Measurements from ENCODE around the gene ZFPM1.
"Not testable (repeated sequence)": the region's sequence is repeated elsewhere in the genome, so short reads cannot be mapped to it uniquely, and the experiment has no call there.

ZFPM1 gene

DNA sequence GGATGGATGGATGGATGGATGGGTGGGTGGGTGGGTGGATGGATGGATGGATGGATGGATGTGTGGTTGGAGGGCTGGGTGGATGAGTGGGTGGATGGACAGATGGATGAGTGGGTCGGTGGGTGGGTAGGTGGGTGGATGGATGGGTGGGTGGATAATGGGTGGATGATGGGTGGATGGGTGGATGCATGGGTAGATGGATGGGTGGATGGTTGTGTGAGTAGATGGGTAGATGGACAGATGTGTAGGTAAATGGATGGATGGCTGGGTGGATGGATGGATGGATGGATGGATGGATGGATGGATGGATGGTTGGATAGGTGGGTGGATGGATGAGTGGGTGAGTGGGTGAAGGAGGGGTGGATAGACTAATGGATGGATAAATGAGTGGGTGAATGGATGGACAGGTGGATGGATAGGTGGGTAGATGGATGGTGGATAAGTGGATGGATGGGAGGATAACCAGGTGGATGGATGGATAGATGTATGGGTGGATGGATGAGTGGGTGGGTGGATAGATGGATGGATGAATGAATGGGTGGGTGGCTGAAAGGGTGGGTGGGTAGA, 64.2 kb downstream of the ZFPM1 start:
- DNase-seq, result not testable (repeated sequence)

DNA sequence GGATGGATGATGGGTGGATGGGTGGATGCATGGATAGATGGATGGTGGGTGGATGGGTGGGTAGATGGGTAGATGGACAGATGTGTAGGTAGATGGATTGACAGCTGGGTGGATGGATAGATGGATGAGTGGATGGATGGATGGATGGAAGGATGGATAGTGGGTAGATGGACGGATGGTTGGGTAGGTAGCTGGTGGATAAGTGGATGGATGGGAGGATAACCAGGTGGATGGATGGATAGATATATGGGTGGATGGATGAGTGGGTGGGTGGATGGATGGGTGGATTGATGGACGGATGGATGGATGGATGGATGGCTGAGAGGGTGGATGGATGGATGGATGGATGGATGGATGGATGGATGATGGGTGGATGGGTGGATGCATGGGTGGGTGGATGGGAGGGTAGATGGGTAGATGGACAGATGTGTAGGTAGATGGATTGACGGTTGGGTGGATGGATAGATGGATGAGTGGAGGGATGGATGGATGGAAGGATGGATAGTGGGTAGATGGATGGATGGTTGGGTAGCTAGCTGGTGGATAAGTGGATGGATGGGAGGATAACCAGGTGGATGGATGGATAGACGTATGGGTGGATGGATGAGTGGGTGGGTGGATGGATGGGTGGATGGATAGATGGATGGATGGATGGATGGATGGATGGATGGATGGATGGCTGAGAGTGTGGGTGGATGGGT, 65.5 kb downstream of the ZFPM1 start:
- not testable (repeated sequence) for DNase-seq

DNA sequence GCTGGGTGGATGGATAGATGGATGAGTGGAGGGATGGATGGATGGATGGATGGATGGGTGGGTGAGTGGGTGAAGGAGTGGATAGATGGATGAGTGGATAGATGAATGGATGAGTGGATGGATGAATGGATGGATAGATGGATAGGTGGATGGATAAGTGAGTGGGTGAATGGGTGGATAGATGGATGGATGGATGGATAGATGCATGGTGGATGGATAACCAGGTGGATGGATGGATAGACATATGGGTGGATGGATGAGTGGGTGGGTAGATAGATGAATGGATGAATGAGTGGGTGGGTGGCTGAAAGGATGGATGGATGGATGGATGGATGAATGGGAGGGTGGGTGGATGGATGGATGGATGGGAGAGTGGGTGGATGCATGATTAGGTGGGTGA, 66.2 kb downstream of the ZFPM1 start:
- DNase-seq, result no peak

DNA sequence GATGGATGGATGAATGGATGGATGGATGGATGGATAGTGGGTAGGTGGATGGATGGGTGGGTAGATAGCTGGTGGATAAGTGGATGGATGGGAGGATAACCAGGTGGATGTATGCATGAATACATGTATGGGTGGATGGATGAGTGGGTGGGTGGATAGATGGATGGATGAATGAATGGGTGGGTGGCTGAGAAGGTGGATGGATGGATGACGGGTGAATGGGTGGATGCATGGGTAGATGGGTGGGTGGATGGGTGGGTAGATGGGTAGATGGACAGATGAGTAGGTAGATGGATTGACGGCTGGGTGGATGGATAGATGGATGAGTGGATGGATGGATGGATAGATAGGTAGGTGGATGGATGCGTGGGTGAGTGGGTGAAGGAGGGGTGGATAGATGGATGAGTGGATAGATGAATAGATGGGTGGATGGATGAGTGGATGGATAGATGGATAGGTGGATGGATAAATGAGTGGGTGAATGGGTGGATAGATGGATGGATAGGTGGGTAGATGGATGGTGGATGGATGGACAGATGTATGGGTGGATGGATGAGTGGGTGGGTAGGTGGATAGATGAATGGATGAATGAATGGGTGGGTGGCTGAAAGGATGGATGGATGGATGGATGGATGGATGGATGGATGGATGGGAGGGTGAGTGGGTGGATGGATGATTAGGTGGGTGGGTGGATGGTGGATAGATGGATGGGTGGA, 67.0 kb downstream of the ZFPM1 start:
- DNase-seq, result no peak

DNA sequence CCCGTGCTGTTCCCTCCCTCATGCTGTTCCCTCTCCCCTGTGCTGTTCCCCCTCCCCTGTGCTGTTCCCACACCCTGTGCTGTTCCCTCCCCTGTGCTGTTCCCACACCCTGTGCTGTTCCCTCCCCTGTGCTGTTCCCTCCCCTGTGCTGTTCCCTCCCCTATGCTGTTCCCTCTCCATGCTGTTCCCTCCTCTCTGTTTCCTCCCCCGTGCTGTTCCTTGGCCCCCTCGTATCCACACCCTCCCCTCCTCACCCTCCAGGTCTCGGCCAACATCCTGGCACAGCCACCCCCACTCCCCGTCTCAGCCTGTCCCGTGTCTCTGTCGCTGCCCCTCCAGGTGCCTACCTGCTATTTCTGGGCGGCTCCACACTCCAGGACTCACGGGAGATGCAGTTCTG, 68.6 kb downstream of the ZFPM1 start:
- DNase-seq, result no peak

DNA sequence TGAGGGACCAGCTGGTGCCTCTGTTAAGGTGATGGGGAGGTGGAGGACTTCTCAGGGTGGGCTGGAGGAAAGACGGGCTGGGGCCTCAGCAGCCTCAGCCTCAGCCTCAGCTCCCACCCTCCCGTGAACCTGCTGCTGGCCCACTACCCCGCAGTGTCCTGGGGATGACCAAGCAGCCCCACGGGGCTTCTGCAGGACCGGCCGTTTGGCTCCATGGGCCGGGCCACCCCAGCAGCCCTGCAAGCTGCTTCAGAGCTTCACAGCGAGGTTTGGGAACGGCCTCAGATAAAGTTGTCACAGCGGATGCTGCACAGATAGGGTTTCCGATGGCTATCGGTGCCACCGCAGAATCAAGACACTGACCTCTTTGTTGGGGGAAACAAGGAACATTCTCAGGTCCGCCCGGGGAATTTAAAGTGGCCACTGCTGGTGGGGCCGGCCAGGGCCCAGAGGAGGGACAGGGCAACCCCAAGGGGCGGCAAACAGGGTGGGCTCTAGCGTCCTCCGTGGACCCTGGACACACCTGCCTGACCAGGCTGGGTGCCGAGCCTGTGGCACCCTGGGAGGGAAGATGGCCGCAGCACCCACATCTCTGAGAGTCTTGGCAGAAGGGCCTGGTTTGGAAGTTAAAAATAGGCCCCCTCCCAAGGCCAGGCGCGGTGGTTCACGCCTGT, 69.3 kb downstream of the ZFPM1 start:
- no peak for DNase-seq

DNA sequence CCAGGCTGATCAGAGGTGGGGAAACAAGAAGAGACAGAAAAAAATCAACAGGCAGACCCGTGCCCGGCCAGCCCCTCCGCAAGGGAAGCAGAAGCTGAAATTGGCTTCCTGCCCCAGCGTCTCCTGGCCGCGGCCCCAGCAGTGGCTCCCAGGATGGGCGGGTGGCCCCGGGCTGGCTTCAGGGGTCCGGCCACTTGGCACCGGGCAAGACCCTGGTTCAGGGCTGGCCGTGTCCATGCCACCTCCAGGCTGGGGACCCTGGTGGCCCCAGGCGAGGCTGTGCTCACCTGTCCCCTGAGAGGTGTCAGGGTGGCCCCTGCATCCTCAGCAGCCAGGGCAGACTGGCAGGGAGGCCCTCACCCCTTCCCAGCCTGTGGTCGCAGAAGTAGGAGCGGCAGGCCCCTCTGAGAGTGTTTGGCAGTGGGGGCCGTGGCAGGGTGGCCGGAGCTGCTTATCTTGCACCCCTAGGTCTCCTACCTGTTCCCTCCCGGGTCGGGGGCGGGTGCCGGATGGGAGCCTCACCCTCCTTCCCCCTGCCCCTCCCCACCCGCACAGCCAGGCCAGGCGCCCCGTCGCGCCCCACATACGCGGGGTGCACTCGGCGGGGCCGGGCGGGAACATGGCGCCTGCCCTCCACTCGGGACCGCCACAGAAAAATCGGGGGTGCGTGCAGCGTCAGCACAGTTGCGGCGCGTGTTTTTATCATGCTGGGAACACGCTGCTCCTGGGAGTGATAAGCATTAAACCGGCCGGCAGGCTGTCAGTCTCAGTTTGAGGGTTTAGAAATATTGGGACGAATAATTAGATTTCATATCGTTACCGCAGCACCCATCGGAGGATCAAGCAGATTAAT, 70.5 kb downstream of the ZFPM1 start:
- no peak for DNase-seq

DNA sequence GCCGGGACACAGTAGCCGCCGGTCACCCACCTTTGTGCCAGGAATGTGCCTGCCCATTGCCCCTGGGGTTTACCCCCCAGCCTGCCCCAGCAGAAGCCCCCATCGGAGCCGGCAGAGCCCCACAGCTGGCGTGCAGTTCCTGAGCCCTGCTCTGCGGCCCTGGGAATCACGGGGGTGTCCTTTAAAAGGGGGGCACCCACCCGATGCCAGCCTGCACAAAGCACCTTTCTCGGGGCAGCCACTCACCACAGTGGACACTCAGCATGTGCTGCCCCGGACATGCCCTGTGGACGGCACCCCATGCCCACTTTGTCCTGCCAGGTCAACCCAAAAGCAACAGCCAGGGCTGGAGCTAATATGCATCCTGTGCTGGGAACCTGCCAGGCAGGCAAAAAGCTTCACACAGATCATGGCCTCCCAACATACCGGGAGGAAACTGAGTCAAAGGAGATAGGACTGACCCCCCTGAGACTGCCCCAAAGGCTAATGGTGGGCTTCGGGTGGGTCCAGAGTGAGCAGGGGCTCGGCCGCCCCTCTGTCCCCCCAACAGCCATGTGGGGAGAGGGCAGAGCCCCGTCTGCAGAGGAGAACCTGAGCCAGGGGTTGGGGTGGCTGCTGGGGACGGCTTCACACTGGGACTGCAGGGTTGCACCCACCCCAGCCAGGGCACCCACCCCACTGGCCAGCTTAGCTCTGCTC, 71.3 kb downstream of the ZFPM1 start:
- no peak for DNase-seq

DNA sequence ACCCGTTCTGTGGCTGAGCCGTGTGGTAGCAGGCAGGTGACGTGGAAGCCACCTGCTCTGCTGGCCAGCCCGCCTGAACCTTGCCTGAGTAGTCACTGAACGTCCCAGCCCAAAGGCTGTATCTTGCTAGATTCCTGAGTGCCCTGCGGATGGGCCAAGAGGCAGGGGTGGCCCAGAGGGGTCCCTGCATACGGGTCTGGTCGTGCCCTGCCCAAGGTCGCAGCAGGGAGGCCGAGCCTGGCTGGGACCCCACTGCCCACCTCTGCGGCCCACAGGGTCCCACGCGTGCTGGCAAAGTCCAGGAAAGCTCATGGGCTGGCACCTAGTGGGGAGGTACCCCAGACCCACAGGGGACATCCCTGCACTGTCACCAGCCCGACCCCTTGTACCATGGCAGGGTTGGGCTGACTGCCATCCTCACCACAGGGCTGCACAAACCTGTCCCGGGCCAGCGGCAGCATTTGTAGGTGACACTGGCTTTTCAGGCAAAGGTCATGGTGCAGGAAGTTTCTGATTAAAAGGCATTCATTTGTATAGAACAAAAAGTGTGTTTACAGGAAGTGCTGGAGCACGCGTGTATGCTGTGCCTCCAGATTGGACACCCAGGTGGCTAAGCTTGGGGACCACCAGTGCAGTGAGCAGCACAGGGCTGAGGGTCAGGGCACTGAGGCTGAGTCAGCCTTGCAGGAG, 72.0 kb downstream of the ZFPM1 start:
- no peak for DNase-seq

DNA sequence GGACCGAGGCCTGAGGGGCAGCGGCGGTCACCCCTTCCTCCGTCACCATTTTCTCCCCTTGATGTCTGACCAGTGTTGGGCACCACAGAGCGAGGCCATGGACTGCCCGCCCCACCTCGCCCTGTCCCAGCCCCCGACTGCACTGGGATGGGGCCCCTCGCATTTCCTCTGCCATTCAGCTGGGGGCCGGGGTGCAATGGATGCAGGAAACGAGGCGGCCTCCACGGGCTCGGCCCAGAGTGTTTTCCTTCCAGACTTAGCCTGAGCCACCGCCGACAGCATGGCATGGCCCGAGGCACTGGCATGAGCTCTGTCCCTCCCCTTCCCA, 72.5 kb downstream of the ZFPM1 start:
- no peak for DNase-seq

DNA sequence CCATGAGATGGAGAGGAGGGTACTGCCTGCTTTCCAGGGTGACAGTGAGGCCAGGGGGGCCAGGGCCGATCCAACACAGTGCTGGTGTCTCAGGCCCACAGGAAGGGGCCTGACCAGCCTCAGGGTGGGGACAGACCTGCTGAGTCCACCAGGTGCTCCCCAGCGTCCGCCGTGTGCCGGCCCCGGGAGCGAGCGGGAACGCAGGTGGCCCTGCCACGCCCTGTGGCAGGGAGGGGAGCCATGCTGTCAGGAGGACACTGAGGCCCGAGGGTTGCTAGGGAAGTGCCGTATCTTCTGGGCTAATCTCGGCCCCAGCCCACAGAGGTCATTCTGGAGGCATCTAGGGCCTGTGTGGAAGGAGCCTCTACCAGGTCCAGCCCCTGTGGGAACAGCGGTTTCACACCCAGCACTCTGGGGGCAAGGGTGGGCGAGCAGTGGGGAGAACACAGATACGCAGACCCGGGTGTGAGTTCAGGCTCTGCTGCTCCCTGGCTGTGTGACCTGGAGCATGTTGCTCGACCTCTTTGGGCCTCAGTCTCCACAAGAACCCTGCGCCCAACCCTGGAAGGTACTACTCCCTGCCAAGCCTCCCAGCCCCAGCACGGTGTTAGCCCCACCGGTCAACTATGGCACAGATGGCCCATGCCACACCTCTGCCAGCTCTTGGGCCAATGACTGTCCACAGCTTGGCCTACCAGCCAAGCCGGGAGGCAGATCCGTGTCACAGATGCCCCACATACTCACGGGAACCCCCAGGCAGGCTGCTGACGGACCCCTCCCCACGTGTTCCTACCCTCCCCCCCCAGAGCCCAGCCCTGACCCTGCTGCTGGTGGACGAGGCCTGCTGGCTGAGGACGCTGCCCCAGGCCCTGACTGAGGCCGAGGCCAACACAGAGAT, 73.2 kb downstream of the ZFPM1 start:
- DNase-seq, result no peak

DNA sequence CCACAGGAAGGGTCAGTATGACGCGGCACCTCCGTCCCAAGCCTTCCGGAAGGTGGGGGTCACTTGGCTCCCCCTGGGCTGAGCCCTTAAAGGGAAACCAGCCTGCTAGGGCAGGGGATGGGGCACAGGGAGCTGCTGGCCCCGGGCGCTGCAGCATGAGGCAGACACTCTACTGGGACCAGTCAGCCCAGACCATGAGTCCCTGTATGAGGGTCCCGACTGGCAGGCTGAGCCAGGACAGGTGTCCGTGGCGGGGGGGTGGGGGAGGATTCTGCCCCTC, 73.8 kb downstream of the ZFPM1 start:
- DNase-seq, result no peak

DNA sequence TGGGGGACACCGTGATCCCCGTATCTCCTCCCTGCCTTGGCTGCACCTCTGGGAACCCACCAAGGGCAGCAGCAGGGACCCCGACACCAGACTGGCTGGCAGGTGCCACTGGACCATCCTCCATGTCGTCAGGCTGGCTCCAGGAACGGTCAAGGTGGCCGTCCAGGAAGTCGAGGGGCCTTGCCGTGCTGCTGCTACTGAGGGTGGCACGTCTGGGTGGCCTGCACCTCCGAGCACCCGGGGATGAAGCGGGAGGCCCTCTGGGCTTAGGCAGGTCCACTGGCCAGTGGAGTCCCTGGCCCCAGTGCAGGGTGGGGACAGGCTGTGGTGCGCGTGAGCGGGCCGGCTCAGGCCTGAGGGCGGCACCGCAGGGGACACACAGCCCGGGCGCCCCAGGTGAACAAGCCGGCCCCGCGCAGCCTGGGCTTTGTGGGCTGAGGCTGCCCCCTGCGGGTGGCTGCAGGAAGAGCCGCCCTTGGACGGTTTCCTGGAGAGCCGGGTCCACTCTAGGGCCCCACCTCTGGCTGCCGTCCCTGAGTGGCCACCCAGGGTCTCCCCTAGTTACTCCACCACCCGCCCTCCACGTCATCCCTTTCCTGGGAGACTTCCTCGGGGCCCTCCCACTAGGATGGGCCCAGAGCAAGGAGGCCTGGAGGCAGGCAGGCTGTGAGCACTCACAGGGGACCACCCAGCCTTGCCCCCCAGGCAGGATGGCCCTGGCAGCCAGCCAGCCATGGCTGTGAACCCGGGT, 74.3 kb downstream of the ZFPM1 start:
- DNase-seq, result peak; percentile 17 to 60 (median 44)

DNA sequence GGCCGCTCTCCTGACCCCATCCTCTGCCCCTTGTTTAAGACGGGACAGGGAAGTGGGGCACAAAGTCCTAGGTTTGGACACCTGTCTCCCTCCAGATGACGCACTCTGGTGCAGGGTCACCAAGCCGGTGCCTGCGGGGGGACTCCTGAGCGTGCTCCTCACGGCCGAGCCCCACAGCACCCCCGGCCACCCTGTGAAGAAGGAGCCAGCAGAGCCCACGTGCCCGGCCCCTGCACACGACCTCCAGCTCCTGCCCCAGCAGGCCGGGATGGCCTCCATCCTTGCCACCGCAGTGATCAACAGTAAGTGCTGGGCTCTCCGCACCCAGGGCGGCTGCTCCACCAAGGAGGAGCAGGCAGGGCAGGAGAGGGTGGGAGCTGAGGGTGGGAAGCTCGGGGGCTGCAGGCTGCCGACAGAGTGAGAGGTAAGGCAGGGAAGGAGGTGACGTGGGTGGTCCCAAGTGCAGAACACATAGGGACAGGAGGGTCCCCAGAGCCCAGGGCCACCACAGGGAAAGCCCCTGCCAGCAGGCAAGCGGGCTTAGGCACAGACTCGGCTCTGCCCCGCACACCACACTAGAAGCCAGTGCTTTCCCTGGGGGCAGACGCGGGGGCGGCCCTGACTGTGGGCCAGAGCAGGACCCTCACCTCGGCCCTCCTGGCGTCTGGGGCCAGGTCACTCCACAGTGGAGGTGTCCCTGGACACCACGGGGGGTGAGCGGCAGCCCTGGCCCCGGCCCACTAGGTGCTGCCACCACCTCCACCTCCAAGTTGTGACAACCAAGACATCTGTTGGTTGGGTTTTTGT, 75.1 kb downstream of the ZFPM1 start:
- no peak for DNase-seq

DNA sequence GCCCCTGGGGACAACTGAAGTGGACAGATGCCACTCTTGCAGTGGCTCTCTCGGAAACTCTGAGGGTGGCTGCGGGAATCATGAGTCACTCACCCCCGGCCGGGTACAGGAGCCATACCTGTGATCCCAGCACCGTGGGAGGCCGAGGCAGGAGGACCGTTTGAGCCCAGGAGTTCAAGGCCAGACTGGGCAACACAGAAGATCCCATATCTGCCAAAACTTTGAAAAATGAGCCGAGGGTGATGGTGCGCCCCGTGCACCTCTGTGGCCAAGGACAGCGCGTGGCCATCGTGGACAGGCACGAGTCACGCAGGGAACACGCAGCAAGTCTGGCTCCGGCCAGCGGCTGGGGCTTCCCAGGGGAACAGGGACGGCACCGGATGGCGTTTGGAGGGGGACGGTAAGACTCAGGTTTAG, 75.8 kb downstream of the ZFPM1 start:
- no peak for DNase-seq

DNA sequence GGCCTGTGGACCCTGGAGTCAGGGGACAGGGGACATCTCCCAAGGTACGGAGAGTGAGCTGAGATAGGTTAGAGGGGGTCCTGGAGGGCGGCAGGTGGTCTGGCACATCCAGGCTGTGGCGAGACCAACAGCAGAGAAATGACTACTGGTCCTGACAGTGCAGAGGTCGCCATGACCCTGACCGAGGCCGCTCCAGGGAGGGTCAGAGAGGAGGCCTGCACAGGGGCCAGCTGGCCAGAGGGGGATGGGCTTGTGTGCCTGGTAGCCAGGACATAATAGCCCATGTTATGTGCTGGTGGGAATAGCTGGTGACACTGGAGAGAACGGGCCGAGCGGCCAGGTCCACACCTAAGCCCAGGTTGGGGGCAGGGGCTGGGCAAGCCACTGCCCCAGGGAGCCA, 76.5 kb downstream of the ZFPM1 start:
- no peak for DNase-seq

DNA sequence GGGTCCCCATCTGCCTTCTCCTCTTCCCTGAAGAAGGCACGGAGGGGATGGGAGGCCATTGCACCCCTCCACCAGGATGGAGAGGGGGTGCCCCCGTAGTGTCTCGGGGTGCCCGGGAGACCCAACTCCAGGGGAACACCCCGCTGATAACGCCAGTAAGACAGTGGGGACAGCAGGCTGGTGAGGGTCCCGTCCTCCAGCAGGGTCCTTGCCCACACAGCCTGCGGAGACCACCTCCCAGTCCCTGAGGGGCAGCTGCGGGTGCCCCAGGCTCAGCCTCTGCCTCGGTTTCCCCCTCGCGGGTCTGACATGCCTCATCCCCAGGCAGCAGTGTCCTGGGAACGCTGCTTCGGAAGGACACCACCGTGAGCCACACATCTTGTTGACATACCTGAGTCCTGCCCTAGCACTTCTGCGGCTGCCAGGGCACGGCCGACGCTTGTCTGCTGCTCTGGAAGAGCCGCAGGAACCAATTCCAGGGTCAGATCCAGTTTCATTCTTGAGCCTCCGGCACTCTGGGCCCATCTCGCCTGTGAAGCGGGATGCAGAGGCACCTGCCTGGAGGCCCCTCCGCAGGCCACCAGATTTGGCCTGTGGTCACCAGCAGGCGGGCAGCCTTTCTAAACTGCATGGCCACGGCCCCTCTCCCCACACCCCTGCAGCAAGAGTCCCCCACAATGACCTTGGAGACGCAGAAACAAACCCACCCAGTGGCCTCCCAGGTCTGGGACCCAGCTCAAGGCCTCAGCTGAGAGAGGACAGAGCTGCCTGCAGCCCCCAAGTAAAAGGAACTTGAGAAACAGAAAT, 77.2 kb downstream of the ZFPM1 start:
- no peak for DNase-seq

DNA sequence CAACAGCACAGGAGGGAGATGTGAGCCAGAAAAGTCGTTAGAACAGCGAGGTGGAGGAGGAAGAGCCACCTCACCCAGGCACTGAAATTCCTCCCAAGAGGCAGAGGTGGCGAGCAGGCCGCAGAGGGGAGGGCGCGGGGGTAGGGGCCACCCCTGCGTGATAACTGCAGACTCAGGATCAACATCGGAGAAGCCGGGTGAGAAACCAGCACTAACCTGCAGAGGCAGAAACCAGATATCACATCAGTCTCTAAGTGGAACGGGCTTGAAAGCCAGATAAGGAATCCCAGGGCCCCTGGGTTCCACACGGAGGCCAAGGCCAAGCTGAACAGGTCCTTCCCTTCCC, 77.8 kb downstream of the ZFPM1 start:
- DNase-seq, result no peak

Measured in activated naive CD4-positive, alpha-beta T cell (primary cell).